OCI-M1 (cell line): ENCODE results near the gene GSG1L.
"Not testable (repeated sequence)": the region's sequence is repeated elsewhere in the genome, so short reads cannot be mapped to it uniquely, and the experiment has no call there.

Source experiments
- DNase-seq: peaks from one replicate; lab custom pipeline; 2025; lab: John Stamatoyannopoulos, UW

The GSG1L gene

GRCh38 chr16:27945233-27945973 is 118.1 kb downstream of the GSG1L start:
- DNase-seq, result no peak

- no peak for DNase-seq
Measured at GRCh38 chr16:27943766-27944165, 119.7 kb downstream of the GSG1L start.

- not testable (repeated sequence) for DNase-seq
Measured at GRCh38 chr16:27942071-27942470, 121.4 kb downstream of the GSG1L start.

GRCh38 chr16:27935076-27935475 is 128.4 kb downstream of the GSG1L start:
- no peak for DNase-seq

- DNase-seq, result no peak
Measured at GRCh38 chr16:27932542-27933135, 130.9 kb downstream of the GSG1L start.

- DNase-seq, result no peak
Measured at GRCh38 chr16:27929818-27930217, 133.7 kb downstream of the GSG1L start.

- no peak for DNase-seq
Measured at GRCh38 chr16:27928542-27928941, 135.0 kb downstream of the GSG1L start.

- no peak for DNase-seq
Measured at GRCh38 chr16:27927266-27927901, 136.1 kb downstream of the GSG1L start.

GRCh38 chr16:27925612-27926011 is 137.9 kb downstream of the GSG1L start:
- no peak for DNase-seq

GRCh38 chr16:27924411-27925118 is 138.9 kb downstream of the GSG1L start:
- no peak for DNase-seq

GRCh38 chr16:27923751-27924150 is 139.8 kb downstream of the GSG1L start:
- DNase-seq, result no peak

GRCh38 chr16:27922433-27922832 is 141.1 kb downstream of the GSG1L start:
- DNase-seq, result no peak

GRCh38 chr16:27921134-27921533 is 142.4 kb downstream of the GSG1L start:
- no peak for DNase-seq

GRCh38 chr16:27920391-27920891 is 143.1 kb downstream of the GSG1L start:
- no peak for DNase-seq

- no peak for DNase-seq
Measured at GRCh38 chr16:27918755-27919154, 144.8 kb downstream of the GSG1L start.

- DNase-seq, result no peak
Measured at GRCh38 chr16:27917949-27918348, 145.6 kb downstream of the GSG1L start.

- DNase-seq, result no peak
Measured at GRCh38 chr16:27911486-27911885, 152.0 kb downstream of the GSG1L start.

GRCh38 chr16:27907457-27907972 is 156.0 kb downstream of the GSG1L start:
- no peak for DNase-seq

- no peak for DNase-seq
Measured at GRCh38 chr16:27906883-27907282, 156.6 kb downstream of the GSG1L start.

- no peak for DNase-seq
Measured at GRCh38 chr16:27903046-27903655, 160.4 kb downstream of the GSG1L start.

GRCh38 chr16:27902551-27902950 is 161.0 kb downstream of the GSG1L start:
- DNase-seq, result no peak

- no peak for DNase-seq
Measured at GRCh38 chr16:27901956-27902355, 161.6 kb downstream of the GSG1L start.
